Vagina (tissue), 2 donors: ENCODE results near the gene CCDC102B.

ENCODE experiments used
- POLR2A ChIP-seq, 2 donors: fragments of 450-650 bp; IDR thresholded peaks; one replicate each; pipeline ENCODE4 v1.6.1; 2017; ENCODE audit warnings: antibody characterized with exemption in 2 of 2, mild to moderate bottlenecking in 2 of 2, moderate library complexity in 2 of 2
- POLR2AphosphoS5 ChIP-seq, 2 donors: sonication (generic); formaldehyde crosslinking; IDR thresholded peaks; one replicate each; pipeline ENCODE4 v1.9.0; 2017; ENCODE audit warnings: antibody characterized with exemption in 2 of 2, mild to moderate bottlenecking in 2 of 2, low read depth in 1 of 2; ENCODE audit not compliant: insufficient read depth in 1 of 2
- TF ChIP-seq, protein P1 (sequence below), 3 experiments: fragments of 450-650 bp in 2 of 3; fragments of 200-600 bp in 1 of 3; sonication (generic) in 1 of 3; IDR thresholded peaks; one replicate each; pipeline ENCODE4 v1.5.1; 2017 to 2019; ENCODE audit warnings: antibody characterized with exemption in 3 of 3, mild to moderate bottlenecking in 2 of 3, moderate library complexity in 2 of 3

DNA sequence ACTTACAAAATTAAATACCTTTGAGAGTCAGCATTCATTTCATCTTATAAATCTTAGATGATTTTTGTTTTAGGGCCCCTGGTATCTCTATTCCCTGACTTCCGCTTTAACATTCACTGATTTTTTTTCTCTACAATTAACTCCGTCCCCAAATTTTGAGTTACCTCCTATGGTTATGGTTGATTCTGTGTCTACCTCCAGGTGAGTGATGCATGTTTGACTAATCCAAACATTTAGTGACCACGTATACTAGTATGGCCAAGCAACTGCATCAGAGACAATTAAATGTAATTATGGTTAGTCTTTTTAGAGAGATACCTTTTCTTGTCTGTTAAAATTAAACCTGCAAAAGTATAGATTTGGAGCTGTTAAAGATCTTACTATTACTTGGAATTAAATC, 120.3 kb downstream of the CCDC102B start:
- TF ChIP-seq, protein P1, sequence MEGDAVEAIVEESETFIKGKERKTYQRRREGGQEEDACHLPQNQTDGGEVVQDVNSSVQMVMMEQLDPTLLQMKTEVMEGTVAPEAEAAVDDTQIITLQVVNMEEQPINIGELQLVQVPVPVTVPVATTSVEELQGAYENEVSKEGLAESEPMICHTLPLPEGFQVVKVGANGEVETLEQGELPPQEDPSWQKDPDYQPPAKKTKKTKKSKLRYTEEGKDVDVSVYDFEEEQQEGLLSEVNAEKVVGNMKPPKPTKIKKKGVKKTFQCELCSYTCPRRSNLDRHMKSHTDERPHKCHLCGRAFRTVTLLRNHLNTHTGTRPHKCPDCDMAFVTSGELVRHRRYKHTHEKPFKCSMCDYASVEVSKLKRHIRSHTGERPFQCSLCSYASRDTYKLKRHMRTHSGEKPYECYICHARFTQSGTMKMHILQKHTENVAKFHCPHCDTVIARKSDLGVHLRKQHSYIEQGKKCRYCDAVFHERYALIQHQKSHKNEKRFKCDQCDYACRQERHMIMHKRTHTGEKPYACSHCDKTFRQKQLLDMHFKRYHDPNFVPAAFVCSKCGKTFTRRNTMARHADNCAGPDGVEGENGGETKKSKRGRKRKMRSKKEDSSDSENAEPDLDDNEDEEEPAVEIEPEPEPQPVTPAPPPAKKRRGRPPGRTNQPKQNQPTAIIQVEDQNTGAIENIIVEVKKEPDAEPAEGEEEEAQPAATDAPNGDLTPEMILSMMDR (IDR thresholded peaks at IDR 0.05), result no peak
- TF ChIP-seq POLR2A (IDR thresholded peaks at IDR 0.05), result no peak
- no peak for TF ChIP-seq POLR2AphosphoS5 (IDR thresholded peaks at IDR 0.05; ENCODE audit: insufficient read depth in 1 of 2, low read depth in 1 of 2)
